ENCODE results near the gene ZNF181.

GRCh38 chr19:34772697-34773554 is 38.9 kb downstream of the ZNF181 start, which contains the start of gene ZNF599:
- TF ChIP-seq POLR2AphosphoS5 (IDR thresholded peaks at IDR 0.05; ENCODE audit: low read depth, low read length) (no peak), POLR2A (IDR thresholded peaks at IDR 0.05; ENCODE audit: low read depth, low read length) (no peak)

Data from GM12891 (cell line).